Left lung (tissue), 8 donors: ENCODE measurements around the gene ATP12A. TPM values are rescaled to one million over a fixed set of nuclear protein-coding genes. Genes with fewer than 3 reads are reported as not detected.

Experiments
- polyA plus RNA-seq, 6 donors: library from polyadenylated mRNA; unstranded; fragments of 120-200 nt; gene quantifications; one replicate each; pipeline ENCODE4 v1.2.1, GENCODE V29; 2013; ENCODE audit not compliant: insufficient read length in 6 of 6
- total RNA-seq, 2 donors: library from RNA; stranded (reverse); fragmentation: NEBNext Ultra II Directional; extraction: Animal tissue kit (Norgen Biotek cat#: 25700); gene quantifications; one replicate each; pipeline ENCODE4 v1.2.1, GENCODE V29; 2021
- donor health status: DM: no; HTN: yes; CAD: no.
- donor health status: DM: no; HTN: no; CAD: no.

ATP12A gene
- total and polyA plus RNA-seq, 8 donors = 0.08 to 2.0 (median 0.10) TPM; not detected in 3

Other genes starting within 250 kb of the ATP12A start
- gene PARP4, start 167.6 kb upstream of the ATP12A start, total RNA-seq = 10 to 100 TPM; 71.9 to 76.8 TPM
- gene PARP4, start 167.6 kb upstream of the ATP12A start, polyA plus RNA-seq = 10 to 100 TPM; 46.8 to 55.8 (median 51.7) TPM
- not detected for gene RNF17, start 83.8 kb downstream of the ATP12A start, total RNA-seq
- gene RNF17, start 83.8 kb downstream of the ATP12A start, polyA plus RNA-seq = under 1 TPM in 2 of 6 donors, not detected in 4; 0.10 to 0.16 TPM